ACC112 (cell line): ENCODE measurements around the gene GASK1A.

Experiments used
- H2AFZ ChIP-seq: fragments of 200-600 bp; sonication (generic); one replicate; pipeline ENCODE4 v1.6.0; 2017; ENCODE audit warnings: antibody characterized with exemption, low read length; ENCODE audit not compliant: unreplicated experiment
- H3K27ac ChIP-seq: fragments of 200-600 bp; sonication (generic); 2 replicates; pipeline ENCODE4 v1.5.1; 2014; ENCODE audit warnings: low read depth, mild to moderate bottlenecking, antibody characterized with exemption, low read length, moderate library complexity
- H3K27me3 ChIP-seq: fragments of 200-600 bp; sonication (generic); 2 replicates; pipeline ENCODE4 v1.6.1; 2014; ENCODE audit warnings: mild to moderate bottlenecking, antibody characterized with exemption, low read length, moderate library complexity, mixed read lengths; ENCODE audit not compliant: insufficient read depth
- H3K36me3 ChIP-seq: fragments of 200-600 bp; sonication (generic); 2 replicates; pipeline ENCODE4 v1.6.1; 2016; ENCODE audit warnings: mild to moderate bottlenecking, antibody characterized with exemption, low read length, moderate library complexity, mixed read lengths; ENCODE audit not compliant: insufficient read depth
- H3K4me1 ChIP-seq: fragments of 200-600 bp; sonication (generic); one replicate; pipeline ENCODE4 v1.6.1; 2016; ENCODE audit warnings: low read length, mixed read lengths; ENCODE audit not compliant: insufficient read depth, unreplicated experiment, control insufficient read depth
- H3K4me3 ChIP-seq: fragments of 200-600 bp; sonication (generic); 2 replicates; pipeline ENCODE4 v1.5.1; 2014; ENCODE audit warnings: mild to moderate bottlenecking, low read depth, low read length
- H3K79me2 ChIP-seq: fragments of 200-600 bp; sonication (generic); one replicate; pipeline ENCODE4 v1.6.0; 2016; ENCODE audit warnings: low read length; ENCODE audit not compliant: control insufficient read depth, unreplicated experiment, insufficient read depth

Gene GASK1A

GRCh38 chr3:43019006-43019809 lies 40.1 kb downstream of the GASK1A start:
- Histone ChIP-seq H3K27me3 (peaks cover 36% of the 10 kb centered on the region), H3K4me1 (no peaks in the 10 kb centered on the region), H3K79me2 (no peaks in the 10 kb centered on the region), H3K4me3 (no peak overlapping the region), H2AFZ (no peak overlapping the region), H3K36me3 (no peaks in the 10 kb centered on the region), H3K27ac (no peak overlapping the region)

GRCh38 chr3:43019826-43020225 lies 40.7 kb downstream of the GASK1A start:
- Histone ChIP-seq H3K4me1 (no peaks in the 10 kb centered on the region), H3K27ac (no peak overlapping the region), H2AFZ (no peak overlapping the region), H3K36me3 (no peaks in the 10 kb centered on the region), H3K79me2 (no peaks in the 10 kb centered on the region), H3K4me3 (no peak overlapping the region), H3K27me3 (peaks cover 41% of the 10 kb centered on the region)

GRCh38 chr3:43021186-43021585 lies 42.1 kb downstream of the GASK1A start:
- peaks cover 47% of the 10 kb centered on the region for H3K27me3 ChIP-seq

GRCh38 chr3:43022121-43022520 lies 43.0 kb downstream of the GASK1A start:
- H3K36me3 ChIP-seq: no peaks in the 10 kb centered on the region

More at GRCh38 chr3:43021186-43021585, 42.1 kb downstream of the GASK1A start:
- Histone ChIP-seq H2AFZ (no peak overlapping the region), H3K79me2 (no peaks in the 10 kb centered on the region), H3K36me3 (no peaks in the 10 kb centered on the region), H3K4me1 (no peaks in the 10 kb centered on the region), H3K27ac (no peak overlapping the region), H3K4me3 (no peak overlapping the region)

GRCh38 chr3:43023066-43023465 lies 44.0 kb downstream of the GASK1A start:
- no peaks in the 10 kb centered on the region for H3K36me3 ChIP-seq
- peaks cover 51% of the 10 kb centered on the region for H3K27me3 ChIP-seq
- H3K4me1 ChIP-seq: no peaks in the 10 kb centered on the region
- H2AFZ ChIP-seq: no peak overlapping the region
- H3K4me3 ChIP-seq: no peak overlapping the region
- no peak overlapping the region for H3K27ac ChIP-seq
- no peaks in the 10 kb centered on the region for H3K79me2 ChIP-seq

More at GRCh38 chr3:43022121-43022520, 43.0 kb downstream of the GASK1A start:
- Histone ChIP-seq H3K27ac (no peak overlapping the region), H3K27me3 (peaks cover 51% of the 10 kb centered on the region), H3K79me2 (no peaks in the 10 kb centered on the region), H3K4me1 (no peaks in the 10 kb centered on the region), H2AFZ (no peak overlapping the region), H3K4me3 (no peak overlapping the region)

GRCh38 chr3:43023746-43024145 lies 44.6 kb downstream of the GASK1A start:
- Histone ChIP-seq H3K79me2 (no peaks in the 10 kb centered on the region), H3K27me3 (peaks cover 51% of the 10 kb centered on the region), H3K27ac (no peak overlapping the region), H3K4me3 (no peak overlapping the region), H3K36me3 (no peaks in the 10 kb centered on the region), H3K4me1 (no peaks in the 10 kb centered on the region), H2AFZ (no peak overlapping the region)

GRCh38 chr3:43024181-43024885 lies 45.2 kb downstream of the GASK1A start:
- no peaks in the 10 kb centered on the region for H3K36me3 ChIP-seq
- no peak overlapping the region for H3K27ac ChIP-seq
- no peaks in the 10 kb centered on the region for H3K4me1 ChIP-seq
- no peak overlapping the region for H2AFZ ChIP-seq
- no peaks in the 10 kb centered on the region for H3K79me2 ChIP-seq
- no peak overlapping the region for H3K4me3 ChIP-seq
- peaks cover 51% of the 10 kb centered on the region for H3K27me3 ChIP-seq

GRCh38 chr3:43025423-43025822 lies 46.3 kb downstream of the GASK1A start:
- Histone ChIP-seq H3K4me1 (no peaks in the 10 kb centered on the region), H3K27ac (no peak overlapping the region), H2AFZ (no peak overlapping the region), H3K36me3 (no peaks in the 10 kb centered on the region), H3K4me3 (no peak overlapping the region), H3K27me3 (peaks cover 51% of the 10 kb centered on the region), H3K79me2 (no peaks in the 10 kb centered on the region)

- Histone ChIP-seq H3K79me2 (no peaks in the 10 kb centered on the region), H3K36me3 (no peaks in the 10 kb centered on the region), H3K4me1 (no peaks in the 10 kb centered on the region), H2AFZ (no peak overlapping the region), H3K4me3 (no peak overlapping the region), H3K27me3 (peaks cover 25% of the 10 kb centered on the region), H3K27ac (no peak overlapping the region)
These were observed 48.9 kb downstream of the GASK1A start for GRCh38 chr3:43028001-43028400.

GRCh38 chr3:43028678-43029490 lies 49.8 kb downstream of the GASK1A start:
- Histone ChIP-seq H3K4me1 (no peaks in the 10 kb centered on the region), H3K4me3 (no peak overlapping the region), H3K27ac (no peak overlapping the region), H3K79me2 (no peaks in the 10 kb centered on the region), H3K27me3 (peaks cover 18% of the 10 kb centered on the region), H3K36me3 (no peaks in the 10 kb centered on the region), H2AFZ (no peak overlapping the region)
